ENCODE results near the gene CDC14A.

CDC14A gene

DNA sequence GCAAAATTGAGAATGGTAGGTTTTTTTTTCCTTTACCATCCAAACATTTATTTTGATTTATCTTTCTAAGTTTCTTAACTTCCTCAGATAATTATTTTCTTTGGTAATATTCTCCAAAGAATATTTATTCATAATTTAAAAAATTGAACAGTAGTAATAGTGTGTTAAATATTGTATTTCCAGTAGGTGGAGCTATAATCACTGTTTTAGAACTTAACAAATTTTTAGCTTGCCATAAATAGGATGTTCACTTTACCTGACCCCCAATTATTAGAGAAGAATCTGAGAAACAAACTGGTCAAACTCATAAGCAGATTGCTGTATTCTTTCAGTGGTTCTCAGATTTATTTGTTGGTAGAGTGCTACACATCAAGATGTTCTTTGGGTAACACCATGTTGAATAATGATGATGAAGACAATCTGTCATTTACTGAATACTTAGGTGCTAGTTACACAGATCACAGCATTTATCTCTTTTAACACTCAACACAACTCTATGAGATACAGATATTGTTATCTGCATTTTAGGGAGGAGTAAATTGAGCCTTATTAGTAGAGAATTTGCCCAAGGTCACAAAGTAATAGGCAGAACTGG lies 103.3 kb downstream of the CDC14A start:
- TF ChIP-seq, protein P1, sequence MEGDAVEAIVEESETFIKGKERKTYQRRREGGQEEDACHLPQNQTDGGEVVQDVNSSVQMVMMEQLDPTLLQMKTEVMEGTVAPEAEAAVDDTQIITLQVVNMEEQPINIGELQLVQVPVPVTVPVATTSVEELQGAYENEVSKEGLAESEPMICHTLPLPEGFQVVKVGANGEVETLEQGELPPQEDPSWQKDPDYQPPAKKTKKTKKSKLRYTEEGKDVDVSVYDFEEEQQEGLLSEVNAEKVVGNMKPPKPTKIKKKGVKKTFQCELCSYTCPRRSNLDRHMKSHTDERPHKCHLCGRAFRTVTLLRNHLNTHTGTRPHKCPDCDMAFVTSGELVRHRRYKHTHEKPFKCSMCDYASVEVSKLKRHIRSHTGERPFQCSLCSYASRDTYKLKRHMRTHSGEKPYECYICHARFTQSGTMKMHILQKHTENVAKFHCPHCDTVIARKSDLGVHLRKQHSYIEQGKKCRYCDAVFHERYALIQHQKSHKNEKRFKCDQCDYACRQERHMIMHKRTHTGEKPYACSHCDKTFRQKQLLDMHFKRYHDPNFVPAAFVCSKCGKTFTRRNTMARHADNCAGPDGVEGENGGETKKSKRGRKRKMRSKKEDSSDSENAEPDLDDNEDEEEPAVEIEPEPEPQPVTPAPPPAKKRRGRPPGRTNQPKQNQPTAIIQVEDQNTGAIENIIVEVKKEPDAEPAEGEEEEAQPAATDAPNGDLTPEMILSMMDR (IDR thresholded peaks at IDR 0.05; ENCODE audit: low read length, missing control alignments): peak; percentile 47
- H3K4me3 ChIP-seq (replicated peaks; ENCODE audit: low read depth, low read length): no peak overlapping the region

DNA sequence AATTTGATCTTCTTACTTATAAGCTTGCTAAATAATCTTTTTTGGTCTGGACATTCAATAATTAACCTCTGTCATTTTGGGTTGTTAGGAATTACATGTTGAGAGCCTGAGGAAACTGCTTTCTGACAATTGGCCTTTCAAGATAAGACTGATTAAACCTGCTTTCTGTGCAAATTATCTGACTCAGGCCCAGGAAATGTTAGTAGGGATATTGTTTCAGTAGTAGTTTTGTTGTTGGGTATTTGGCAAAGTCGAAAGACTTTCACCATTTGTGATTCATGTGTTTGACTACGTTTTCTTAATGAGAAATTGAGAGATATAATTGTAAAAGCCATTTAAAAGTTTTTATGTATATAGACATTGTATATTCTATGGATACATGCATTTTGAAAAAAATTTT lies 104.6 kb downstream of the CDC14A start:
- no peak overlapping the region for H3K4me3 ChIP-seq (replicated peaks; ENCODE audit: low read depth, low read length)
- TF ChIP-seq, protein P1 (IDR thresholded peaks at IDR 0.05; ENCODE audit: low read length, missing control alignments): no peak
- DNase-seq (ENCODE audit: low read depth): peak; percentile 29

More for the DNA sequence above, 103.3 kb downstream of the CDC14A start:
- peak; percentile 35 for DNase-seq (ENCODE audit: low read depth)

GRCh38 chr1:100457683-100458082 lies 105.4 kb downstream of the CDC14A start:
- H3K4me3 ChIP-seq (replicated peaks; ENCODE audit: low read depth, low read length): no peak overlapping the region
- DNase-seq (ENCODE audit: low read depth): no peak
- TF ChIP-seq, protein P1 (IDR thresholded peaks at IDR 0.05; ENCODE audit: low read length, missing control alignments): no peak

DNA sequence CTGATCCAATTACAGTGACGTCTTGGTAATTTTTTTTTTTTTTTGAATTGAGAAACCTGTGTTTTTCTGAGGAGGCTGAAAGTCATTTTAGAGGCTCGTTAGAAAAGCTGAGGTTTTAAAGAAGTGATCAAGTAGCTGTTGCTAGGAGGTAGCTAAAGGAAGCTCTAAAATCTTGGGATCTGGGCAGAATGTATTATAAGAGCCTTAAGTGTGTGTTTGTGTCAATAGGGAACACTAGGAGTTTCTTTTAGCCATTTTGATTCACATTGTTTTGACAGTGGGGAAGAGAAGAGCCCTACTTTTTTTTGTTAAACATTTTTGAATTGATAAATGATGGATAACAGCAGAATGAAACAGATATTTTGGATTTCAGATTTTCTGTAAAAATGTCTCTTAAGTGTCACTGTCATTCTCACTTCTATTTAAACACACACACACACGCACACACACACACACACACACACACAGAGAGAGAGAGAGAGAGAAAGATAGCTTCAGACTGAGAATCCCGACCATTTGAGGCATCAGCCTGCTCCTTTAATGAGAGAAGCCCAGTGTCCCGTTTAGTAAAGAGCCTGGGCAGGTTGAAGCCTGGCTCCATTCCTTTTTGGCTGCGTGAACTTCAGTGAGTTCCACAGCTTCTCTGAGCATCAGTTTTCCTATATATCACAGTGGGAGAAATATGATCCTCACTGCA lies 106.5 kb downstream of the CDC14A start:
- DNase-seq (ENCODE audit: low read depth): no peak
- H3K4me3 ChIP-seq (replicated peaks; ENCODE audit: low read depth, low read length): no peak overlapping the region
- TF ChIP-seq, protein P1 (IDR thresholded peaks at IDR 0.05; ENCODE audit: low read length, missing control alignments): no peak

DNA sequence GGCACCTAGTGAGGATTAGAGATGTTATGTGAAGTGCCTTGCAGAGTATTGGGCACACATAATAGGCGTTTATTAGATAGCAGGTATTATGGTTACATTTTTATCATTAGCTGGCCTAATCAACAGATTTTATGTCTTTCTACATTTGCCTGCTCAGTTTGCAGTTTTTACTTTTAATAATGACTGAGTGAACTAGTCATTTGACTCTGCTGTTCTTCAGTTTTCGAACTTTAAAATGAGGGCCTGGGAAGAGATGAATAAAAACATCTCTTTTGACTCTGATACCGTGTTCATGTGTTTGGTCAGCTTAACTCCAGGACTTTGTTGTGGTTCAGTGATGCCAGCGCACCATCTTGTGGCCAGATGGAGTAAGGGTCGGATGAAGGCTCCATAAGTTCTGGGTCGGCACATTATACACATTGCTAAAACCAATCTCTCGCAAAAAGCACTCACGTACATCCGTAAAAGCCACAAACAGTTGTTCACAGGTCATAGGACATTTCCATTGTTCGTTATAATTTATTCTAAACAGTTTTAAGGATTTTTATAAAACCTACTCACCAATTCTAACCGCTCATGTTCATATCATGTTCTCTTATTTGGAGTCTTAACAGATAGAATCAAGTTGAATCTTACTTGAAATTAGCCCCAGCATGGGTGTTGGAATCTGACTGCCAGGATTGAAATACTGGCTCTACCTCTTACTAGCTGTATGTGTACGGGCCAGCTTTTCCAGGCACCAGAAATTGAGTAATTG lies 107.2 kb downstream of the CDC14A start:
- H3K4me3 ChIP-seq (replicated peaks; ENCODE audit: low read depth, low read length): no peak overlapping the region
- TF ChIP-seq, protein P1 (IDR thresholded peaks at IDR 0.05; ENCODE audit: low read length, missing control alignments): peak; percentile 92
- peak; percentile 91 for DNase-seq (ENCODE audit: low read depth)

DNA sequence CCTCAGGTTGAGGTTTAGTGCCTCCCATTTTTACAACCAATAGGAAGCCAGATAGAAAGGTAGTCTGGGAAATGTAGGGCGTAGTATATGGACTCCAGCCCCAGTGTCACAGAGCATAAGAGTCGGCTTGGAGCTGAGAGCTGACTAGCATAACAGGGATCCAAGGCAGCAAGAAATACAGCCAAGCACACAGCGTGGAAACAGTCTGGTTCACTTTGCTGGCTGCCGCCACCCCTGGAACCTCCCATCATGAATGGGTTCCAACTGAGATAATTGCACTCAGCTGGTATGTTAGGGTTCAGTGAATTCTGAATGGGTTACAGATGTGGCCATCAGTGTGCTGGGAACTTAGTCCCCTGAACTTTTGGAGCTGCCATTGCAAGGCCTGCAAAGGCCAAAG lies 108.9 kb downstream of the CDC14A start:
- TF ChIP-seq, protein P1 (IDR thresholded peaks at IDR 0.05; ENCODE audit: low read length, missing control alignments): no peak
- no peak overlapping the region for H3K4me3 ChIP-seq (replicated peaks; ENCODE audit: low read depth, low read length)
- DNase-seq (ENCODE audit: low read depth): no peak
